Tibial artery (tissue), 4 donors: ENCODE data around the gene PRIM2.
"Not testable (repeated sequence)": the region's sequence is repeated elsewhere in the genome, so short reads cannot be mapped to it uniquely, and the experiment has no call there.

Experiments
- DNase-seq, 2 donors: peaks; one replicate each; pipeline ENCODE4 v3.0.0-alpha.2; 2019
- H3K27ac ChIP-seq, 2 donors: fragments of 200-600 bp; sonication (generic) in 1 of 2; 1 replicate in 1 of 2; 2 replicates in 1 of 2; pipeline ENCODE4 v1.5.1; 2018 to 2019; ENCODE audit warnings: mild to moderate bottlenecking in 1 of 2
- H3K27me3 ChIP-seq, 2 donors: fragments of 200-600 bp; sonication (generic) in 1 of 2; one replicate each; pipeline versions ENCODE4 v1.5.1 to v1.6.0; 2016 to 2019
- H3K36me3 ChIP-seq, 3 donors: fragments of 200-600 bp; sonication (generic) in 2 of 3; one replicate each; pipeline ENCODE4 v1.5.1; 2016 to 2019; ENCODE audit warnings: mild to moderate bottlenecking in 2 of 3
- H3K4me1 ChIP-seq, 4 donors: fragments of 200-600 bp; sonication (generic) in 2 of 4; 1 replicate in 3 of 4; 2 replicates in 1 of 4; pipeline ENCODE4 v1.5.1; 2016 to 2019
- H3K4me3 ChIP-seq, 2 donors: fragments of 200-600 bp; sonication (generic) in 1 of 2; 1 replicate in 1 of 2; 2 replicates in 1 of 2; pipeline ENCODE4 v1.5.1; 2018 to 2019; ENCODE audit warnings: mild to moderate bottlenecking in 2 of 2
- H3K9me3 ChIP-seq, 3 donors: fragments of 200-600 bp; sonication (generic) in 1 of 3; one replicate each; pipeline ENCODE4 v1.5.1; 2016 to 2019
- intact Hi-C: fragments of 100-400 bp; cut with DNase I; formaldehyde crosslinking; loops from one replicate; pipeline ENCODE4 v1.15.0; 2023; ENCODE audit warnings: low total_unique reads

PRIM2 gene

DNA sequence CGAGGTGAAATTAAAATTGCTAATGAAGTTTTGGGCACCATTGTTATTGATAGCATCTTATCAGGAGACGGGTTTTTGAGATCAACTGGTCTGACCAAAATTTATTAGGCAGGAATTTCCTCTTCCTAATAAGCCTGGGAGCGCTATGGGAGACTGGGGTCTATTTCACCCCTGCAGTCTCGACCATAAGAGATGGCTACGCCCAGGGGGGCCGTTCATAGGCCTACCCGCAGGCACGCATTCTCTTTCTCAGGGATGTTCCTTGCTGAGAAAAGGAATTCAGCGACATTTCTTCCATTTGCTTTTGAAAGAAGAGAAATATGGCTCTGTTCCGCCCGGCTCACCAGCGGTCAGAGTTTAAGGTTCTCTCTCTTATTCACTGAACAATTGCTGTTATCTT, 201.8 kb downstream of the PRIM2 start:
- H3K9me3 ChIP-seq, H3K4me1 ChIP-seq, H3K27me3 ChIP-seq, DNase-seq, H3K4me3 ChIP-seq, H3K36me3 ChIP-seq, H3K27ac ChIP-seq, intact Hi-C loops: not testable (repeated sequence)

DNA sequence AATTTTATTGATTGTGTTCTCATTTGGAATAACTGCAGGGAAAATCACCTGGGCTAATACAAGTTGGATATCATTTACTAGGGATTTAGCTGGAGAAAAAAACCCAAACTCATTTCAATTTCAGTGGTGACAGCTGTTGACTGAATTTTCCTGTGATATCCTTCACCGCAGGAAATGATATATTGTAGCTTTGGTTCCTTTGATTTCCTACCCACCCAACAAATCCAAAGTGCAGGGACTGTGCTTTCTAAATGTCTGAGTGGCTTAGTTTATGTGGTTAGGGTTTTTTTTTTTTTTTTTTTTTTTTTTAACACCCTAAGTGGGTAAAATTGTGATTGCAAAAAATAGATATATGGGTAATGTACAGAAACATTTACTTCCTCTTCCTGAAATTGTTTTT, 203.7 kb downstream of the PRIM2 start:
- H3K27ac ChIP-seq, H3K9me3 ChIP-seq, H3K4me1 ChIP-seq, H3K27me3 ChIP-seq, H3K4me3 ChIP-seq, DNase-seq, intact Hi-C loops, H3K36me3 ChIP-seq: not testable (repeated sequence)

DNA sequence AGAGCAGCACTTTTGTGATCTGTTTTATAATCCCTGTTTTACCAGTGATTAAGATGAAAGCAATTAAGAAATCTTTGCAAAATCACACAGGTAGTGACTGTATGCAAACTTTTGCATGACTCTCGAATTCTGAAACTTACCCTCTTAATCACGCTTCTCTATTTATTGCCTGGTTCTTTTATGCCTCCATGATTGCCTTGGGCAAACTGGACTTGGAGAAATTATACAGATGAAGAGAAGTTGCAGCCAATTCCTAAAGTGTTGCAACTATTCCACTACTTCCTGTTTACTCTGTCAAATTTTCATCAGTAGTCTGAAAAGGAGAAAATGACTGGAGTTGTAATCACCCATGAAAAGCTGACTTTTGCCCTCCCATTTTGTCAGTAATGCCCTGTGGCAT, 205.8 kb downstream of the PRIM2 start:
- H3K27ac ChIP-seq, intact Hi-C loops, H3K36me3 ChIP-seq, H3K4me3 ChIP-seq, H3K4me1 ChIP-seq, H3K27me3 ChIP-seq, H3K9me3 ChIP-seq, DNase-seq: not testable (repeated sequence)

DNA sequence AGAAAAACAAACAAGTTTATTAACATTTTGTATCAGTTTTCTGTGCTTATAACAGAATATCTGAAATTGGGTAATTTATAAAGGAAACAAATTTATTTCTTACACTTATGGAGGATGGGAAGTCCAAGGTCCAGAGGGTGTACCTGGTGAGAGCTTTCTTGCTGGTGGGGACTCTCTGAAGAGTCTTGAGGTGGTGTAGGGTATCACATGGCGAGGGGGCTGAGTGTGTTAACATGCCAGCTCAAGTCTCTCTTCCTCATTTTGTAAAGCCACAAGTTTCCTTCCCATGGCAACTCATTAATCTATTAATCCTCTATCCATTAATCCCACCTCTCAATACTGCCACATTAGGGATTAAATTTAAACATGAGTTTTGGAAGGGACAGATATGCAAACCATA, 212.3 kb downstream of the PRIM2 start:
- H3K36me3 ChIP-seq, H3K27ac ChIP-seq, intact Hi-C loops, H3K4me1 ChIP-seq, H3K27me3 ChIP-seq, DNase-seq, H3K9me3 ChIP-seq, H3K4me3 ChIP-seq: not testable (repeated sequence)

DNA sequence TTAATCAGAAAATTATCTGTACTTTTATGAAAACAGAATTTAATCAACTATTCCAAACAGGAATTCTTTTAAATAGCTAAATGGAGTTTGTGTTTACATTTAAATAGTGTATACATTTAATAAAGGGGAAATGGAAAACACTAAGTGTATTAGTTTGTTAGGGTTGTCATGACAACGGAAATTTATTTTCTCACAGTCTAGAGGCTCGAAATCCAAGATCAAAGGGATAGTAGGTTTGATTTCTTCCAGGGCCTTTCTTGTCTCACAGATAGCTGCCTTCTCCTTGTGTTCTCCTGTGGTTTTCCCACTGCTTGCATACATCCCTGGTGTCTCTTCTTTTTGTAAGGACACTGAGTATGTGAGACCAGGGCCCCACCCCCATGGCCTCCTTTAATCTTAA, 215.2 kb downstream of the PRIM2 start:
- H3K4me1 ChIP-seq, intact Hi-C loops, H3K27ac ChIP-seq, H3K36me3 ChIP-seq, DNase-seq, H3K27me3 ChIP-seq, H3K9me3 ChIP-seq, H3K4me3 ChIP-seq: not testable (repeated sequence)

DNA sequence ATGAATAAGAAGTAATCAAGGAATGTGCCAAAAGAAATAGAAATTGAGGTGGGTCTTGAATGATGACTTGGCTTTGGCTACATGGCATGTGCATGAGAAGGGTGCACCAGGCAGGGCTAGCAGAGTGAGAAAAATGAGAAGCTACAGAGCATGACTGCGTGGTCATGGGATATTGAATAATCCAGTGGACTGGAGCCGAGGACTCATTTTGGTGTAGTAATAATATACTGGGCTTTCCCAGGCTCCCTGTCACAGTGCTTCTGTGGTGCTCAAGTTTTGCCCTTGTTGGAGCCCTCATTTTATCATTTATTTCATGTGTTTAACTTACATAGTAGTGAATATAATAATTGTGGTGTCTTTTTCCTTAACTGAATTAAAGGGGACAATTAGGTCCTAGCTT, 217.7 kb downstream of the PRIM2 start:
- intact Hi-C loops, H3K4me1 ChIP-seq, H3K9me3 ChIP-seq, H3K36me3 ChIP-seq, DNase-seq, H3K27me3 ChIP-seq, H3K4me3 ChIP-seq, H3K27ac ChIP-seq: not testable (repeated sequence)

DNA sequence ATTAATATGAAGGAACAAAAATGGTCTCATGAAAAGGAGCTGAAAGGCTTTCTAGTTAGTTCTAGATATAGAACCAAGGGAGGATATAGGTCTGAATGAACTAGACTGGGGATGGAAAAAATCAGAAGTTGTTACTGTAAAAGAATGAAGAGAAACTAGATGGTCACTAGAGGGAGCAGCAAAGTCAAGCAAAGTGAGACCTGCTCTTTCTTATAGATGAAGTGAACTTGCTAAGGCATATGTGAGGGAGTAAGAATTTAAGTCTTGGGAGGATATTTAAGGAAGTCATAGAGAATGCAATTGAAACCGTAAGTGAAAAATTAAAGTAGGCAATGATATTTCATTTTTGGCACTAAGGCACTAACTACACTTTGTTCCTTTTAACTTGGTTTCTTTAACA, 218.6 kb downstream of the PRIM2 start:
- intact Hi-C loops, H3K27ac ChIP-seq, DNase-seq, H3K4me3 ChIP-seq, H3K27me3 ChIP-seq, H3K9me3 ChIP-seq, H3K36me3 ChIP-seq, H3K4me1 ChIP-seq: not testable (repeated sequence)

DNA sequence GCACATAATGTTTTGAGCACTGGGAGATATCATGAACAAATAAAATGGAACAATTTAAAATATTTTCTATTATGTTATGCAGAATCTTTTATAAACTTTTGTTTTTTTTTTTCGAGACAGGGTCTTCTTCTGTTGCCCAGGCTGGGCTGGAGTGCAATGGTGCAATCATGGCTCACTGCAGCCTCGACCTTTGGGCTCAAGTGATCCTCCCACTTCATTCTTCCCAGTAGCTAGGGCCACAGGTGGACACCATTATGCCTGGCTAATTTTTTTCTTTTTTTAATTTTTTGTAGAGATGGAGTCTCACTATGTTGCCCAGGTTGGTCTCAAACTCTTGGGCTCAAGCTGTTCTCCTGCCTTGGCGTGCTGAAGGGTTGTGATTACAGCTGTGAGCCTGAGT, 220.5 kb downstream of the PRIM2 start:
- H3K36me3 ChIP-seq, H3K27me3 ChIP-seq, intact Hi-C loops, DNase-seq, H3K4me3 ChIP-seq, H3K9me3 ChIP-seq, H3K27ac ChIP-seq, H3K4me1 ChIP-seq: not testable (repeated sequence)

DNA sequence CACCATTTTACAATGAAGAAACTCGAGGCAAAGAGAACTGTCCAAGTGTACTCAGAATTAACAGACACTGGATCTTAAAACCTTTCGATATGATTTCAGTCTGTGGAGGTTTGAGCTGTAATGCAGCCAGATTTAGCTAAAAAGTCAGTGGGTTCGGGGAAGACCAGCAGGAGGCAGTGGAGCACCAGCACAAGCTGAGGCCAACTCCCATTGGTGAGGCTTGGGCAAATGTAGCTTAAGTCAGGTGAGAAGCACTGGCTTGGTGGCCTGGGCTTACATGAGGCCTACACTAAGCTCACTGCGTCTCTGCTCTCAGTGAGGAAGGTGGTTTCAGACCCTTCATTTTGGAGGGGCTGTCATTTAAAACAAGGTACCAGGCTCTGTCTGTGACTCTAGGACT, 234.5 kb downstream of the PRIM2 start:
- H3K27me3 ChIP-seq, H3K4me1 ChIP-seq, H3K36me3 ChIP-seq, DNase-seq, H3K4me3 ChIP-seq, H3K27ac ChIP-seq, H3K9me3 ChIP-seq, intact Hi-C loops: not testable (repeated sequence)

DNA sequence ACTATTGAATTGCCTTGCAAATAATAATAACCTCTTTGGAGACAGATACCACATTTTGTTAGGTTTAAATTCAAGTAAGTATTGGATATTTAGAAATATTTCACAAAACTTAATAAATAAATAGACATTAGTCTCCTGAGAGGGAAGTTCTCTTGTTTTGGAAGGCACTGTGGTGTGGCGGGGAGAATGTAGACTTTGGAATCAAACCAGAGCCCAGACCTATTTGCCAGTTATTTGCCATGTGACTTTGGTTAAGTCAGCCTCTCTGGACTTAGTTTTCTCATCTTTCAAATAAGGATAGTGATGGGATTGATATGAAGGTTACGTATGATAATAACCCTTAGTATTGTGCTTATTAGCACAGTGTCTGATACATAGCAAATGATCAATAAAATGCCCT, 240.4 kb downstream of the PRIM2 start:
- H3K4me3 ChIP-seq, H3K4me1 ChIP-seq, H3K27ac ChIP-seq, DNase-seq, H3K9me3 ChIP-seq, H3K36me3 ChIP-seq, H3K27me3 ChIP-seq, intact Hi-C loops: not testable (repeated sequence)

DNA sequence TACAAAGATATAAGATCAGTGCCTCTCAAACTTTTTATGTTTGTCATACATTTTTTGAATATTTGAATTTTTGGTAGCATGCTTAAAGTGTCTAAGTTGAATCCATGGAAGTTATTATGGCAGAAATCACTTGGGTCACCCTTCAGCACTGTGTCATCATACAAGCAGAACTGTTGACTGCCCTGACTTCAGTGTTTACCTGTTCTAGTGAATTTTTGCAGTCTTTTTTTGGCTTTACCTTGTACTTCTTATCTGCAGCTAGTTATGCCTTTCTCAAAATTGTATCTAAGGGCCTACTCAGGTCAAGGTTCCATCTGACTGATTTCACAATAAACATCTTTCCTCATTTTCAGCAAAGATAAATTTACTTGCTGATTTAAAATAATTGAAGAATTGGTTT, 241.7 kb downstream of the PRIM2 start:
- H3K4me1 ChIP-seq, intact Hi-C loops, DNase-seq, H3K27me3 ChIP-seq, H3K36me3 ChIP-seq, H3K27ac ChIP-seq, H3K4me3 ChIP-seq, H3K9me3 ChIP-seq: not testable (repeated sequence)

DNA sequence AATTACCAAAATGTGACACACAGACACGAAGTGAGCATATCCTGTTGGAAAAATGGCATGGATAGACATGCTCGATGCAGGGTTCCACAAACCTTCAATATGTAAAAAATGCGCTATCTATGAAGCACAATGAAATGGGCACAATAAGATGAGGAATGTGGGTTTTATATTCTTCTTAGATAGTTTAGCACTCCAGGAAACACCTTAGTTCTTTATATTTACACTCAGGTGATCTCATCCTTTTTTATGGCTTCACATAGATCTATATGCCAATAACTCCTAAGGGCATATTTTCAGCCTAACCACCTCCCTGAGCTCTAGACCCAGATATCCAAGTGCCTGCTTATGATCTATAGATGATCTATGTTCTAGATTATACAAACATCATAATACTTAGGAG, 244.8 kb downstream of the PRIM2 start:
- intact Hi-C loops, H3K27me3 ChIP-seq, H3K9me3 ChIP-seq, H3K4me3 ChIP-seq, H3K36me3 ChIP-seq, H3K4me1 ChIP-seq, DNase-seq, H3K27ac ChIP-seq: not testable (repeated sequence)

DNA sequence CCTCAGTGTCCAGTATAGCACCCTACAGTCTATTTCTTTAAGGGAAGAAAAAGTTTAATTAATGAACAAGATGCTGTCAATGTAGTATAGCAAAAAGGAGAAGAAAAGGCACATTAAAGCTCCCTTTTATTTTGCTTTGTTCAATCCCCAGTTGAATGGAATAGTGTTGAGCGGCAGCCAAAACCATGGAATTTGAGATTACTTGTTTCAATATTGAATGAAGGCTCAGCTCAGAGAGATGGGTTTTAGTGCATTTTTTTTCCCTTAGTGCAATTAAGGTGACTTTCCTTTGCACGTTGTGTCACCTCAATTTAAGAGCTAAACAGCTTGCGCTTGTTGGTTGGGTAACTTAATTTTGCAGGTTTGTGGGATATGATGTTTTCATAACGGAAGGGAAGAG, 254.7 kb downstream of the PRIM2 start:
- H3K27me3 ChIP-seq, H3K4me1 ChIP-seq, H3K27ac ChIP-seq, H3K9me3 ChIP-seq, H3K36me3 ChIP-seq, DNase-seq, intact Hi-C loops, H3K4me3 ChIP-seq: not testable (repeated sequence)

DNA sequence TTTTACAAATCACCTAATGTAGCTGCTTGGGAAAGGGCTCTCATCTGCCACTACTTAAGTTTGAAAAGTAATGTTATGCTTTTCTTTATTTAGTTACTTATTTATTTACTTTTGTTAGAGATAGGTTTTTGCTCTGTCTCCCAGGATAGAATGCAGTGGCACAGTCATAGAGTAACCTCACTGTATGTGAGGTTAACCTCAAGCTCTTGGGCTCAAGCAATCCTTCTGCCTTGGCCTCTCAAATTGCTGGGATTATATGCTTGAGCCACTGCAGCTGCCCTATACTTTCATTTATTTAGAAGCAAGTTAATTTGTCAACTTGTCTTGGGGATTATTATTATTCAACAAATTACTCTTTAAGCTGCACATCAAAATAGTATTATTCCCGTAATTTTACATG, 255.4 kb downstream of the PRIM2 start:
- H3K4me3 ChIP-seq, DNase-seq, H3K4me1 ChIP-seq, H3K27me3 ChIP-seq, H3K36me3 ChIP-seq, H3K27ac ChIP-seq, H3K9me3 ChIP-seq, intact Hi-C loops: not testable (repeated sequence)

DNA sequence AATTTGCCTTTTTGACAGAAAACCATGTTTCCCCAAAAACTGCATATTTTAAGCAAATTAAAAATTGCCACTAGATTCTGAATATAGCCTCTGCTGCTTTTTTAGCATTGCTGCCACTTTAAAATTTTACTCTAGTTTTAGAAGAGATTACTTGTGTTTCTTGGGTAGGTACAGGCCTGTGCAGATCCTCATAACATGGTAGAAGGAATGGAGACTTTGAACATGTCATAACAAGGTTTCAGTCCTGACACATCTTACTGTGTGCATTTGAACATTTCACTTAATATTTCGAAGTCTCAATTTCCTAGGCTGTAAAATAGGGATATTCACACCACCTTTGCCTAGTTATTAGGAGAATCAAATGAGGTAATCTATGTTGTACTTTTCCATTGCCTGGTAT, 259.6 kb downstream of the PRIM2 start:
- intact Hi-C loops, H3K9me3 ChIP-seq, DNase-seq, H3K4me3 ChIP-seq, H3K27ac ChIP-seq, H3K36me3 ChIP-seq, H3K27me3 ChIP-seq, H3K4me1 ChIP-seq: not testable (repeated sequence)

DNA sequence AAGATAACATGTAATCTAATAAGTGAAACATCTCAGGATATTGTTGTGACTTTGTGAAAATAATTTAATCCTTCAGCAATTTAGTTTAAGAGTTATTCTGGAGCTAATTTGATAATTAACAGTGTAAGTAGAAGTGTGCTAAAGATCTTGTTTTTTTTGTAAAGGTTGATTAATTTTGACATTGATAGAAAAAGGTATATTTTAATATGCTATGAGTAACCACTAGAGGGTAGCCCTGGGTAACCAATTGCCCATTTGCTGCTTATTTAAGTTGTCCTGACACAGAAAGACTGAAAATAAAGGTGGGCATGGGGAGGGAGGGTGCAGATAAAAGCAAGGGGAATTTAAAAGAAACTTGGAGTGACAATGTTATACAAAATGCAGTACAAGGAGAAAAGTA, 262.1 kb downstream of the PRIM2 start:
- H3K9me3 ChIP-seq, intact Hi-C loops, H3K36me3 ChIP-seq, H3K4me3 ChIP-seq, DNase-seq, H3K4me1 ChIP-seq, H3K27me3 ChIP-seq, H3K27ac ChIP-seq: not testable (repeated sequence)
